CD4-positive, alpha-beta T cell treated with Interferon alpha-2 for 1 hour (primary cell): Measurements from ENCODE around the gene ALS2CL.
A peak's percentile ranks its signal among the peaks of the same experiment; 100 is the strongest.

Experiments used
- DNase-seq, 2 donors: peaks; one replicate each; pipeline ENCODE4 v3.0.0-alpha.2; 2020 to 2022

Gene ALS2CL

DNA sequence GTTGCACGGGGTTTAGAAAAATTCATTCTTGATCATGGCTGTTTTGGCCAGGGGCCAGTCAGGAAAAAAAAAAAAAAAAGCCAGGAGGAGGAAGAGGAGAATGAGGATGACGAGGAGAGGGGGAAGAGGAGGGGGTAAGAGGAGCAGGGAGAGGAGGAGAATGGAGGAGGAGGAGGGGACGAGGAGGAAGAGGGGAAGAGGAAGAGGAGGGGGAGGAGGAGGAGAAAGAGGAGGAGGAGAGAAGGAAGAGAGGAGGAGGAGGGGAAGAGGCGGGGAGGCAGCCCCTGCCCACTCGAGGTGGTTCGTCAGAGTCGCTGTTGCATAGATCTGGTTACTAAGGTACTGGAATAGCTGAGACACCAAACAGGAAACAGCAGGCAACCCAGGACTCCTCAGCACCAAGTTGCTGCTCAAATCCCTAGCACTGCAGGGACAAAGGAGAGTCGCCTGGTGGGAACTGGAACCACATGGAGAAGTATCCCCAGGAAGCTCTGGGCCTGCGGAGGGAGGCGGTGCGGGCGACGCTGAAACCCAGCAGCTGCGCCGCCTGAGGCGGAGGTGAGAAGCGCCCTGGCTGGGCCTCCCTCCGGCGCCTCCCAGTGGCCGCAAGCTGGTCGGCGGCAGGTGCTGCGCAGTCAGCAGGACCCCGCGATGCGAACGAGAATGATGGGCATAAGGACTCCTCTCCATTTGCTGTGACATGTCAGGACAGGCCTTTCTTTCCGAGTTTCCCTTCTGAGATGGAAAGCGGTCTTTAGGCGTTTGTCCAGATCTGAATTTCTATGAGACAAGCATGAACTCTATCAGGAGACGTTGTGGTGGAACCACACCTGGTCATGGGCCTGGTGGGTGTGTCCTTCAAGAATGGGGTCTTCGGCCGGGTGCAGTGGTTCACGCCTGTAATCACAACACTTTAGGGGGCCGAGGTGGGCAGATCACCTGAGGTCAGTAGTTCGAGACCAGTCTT lies 63.6 kb downstream of the ALS2CL start:
- peak; percentile 71 to 79 for DNase-seq

DNA sequence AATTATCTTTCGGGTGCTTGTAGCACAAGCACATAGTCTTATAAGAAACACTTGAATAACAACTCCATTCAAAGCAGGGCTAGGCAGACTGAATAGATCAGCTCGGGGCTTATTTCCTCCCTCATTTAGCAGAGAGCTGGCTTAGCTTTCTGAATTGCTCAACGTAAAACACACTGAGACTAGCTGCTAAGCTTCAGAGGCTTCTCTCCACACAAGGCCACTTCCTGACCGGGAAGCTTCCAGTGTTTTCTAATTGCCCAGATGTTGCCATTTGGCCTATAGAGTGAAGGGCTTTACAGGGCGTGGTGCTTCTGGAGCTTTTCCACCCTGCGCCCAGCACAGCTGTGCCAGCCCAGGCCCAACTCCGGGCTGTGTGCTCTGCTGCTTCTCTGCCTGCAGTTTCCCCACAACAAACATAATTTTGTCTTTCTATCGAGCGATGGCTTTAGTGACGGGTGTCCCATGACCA lies 64.5 kb downstream of the ALS2CL start:
- DNase-seq: no peak

DNA sequence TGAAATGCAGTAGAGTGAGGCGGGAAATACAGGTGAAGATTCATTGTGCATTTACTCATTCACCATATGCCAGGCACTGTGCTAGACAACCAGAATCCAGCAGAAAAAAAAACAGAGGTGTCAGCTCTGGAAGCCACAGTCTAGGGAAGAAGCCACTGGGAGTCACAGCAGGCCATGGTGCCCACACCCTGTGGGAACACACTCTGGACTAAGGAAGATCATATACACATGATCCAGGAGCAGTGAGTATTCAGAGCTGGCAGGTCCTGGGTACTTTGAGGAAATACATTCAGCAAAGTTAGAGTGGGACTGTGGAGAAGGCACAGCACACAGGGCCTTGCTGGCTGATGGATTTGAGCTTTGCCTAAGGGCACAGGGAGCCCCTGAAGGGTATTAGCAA lies 66.4 kb downstream of the ALS2CL start:
- no peak for DNase-seq

DNA sequence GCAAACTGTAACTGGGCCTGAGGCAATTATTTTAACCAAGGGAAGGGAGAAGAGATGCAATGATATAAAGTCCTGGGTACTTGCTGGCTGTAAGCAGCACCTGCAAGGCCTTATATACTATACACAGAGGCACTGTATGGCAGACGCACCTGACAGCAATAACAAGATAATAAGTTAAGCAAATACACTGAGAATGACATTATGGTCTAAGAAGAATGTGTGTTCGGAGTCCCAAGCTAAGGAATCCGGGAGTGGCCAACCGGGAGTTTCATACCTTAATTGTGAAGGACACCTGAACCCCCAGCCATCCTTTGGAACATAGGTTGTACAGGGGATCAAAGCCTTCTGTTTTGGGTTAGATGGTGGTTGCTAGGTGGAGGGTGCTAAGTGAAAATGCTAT lies 67.4 kb downstream of the ALS2CL start:
- no peak for DNase-seq

DNA sequence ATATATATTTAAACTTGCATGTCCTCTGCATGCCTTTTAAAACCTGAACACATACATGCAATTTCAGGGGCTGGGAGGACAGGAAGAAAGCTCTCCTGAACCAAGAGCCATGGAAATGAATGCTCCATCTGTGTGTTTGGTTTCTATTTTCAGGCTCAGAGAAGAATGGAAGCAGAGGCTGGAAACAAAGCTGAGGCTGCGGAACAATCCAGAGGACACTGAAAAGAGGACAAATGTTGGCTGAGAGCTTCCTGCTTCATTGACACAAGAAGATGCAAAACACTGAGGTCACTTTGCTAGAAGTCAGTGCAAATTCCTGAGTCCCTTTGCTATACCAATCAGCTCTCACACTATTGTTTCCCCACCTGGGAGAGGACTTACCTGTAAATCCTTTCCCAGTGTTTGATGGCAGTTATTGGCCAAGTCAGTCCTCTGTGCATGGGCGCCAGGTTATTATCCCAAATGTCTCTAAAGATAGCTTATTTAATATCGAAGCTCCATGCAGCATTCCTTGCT lies 68.4 kb downstream of the ALS2CL start:
- DNase-seq: no peak

DNA sequence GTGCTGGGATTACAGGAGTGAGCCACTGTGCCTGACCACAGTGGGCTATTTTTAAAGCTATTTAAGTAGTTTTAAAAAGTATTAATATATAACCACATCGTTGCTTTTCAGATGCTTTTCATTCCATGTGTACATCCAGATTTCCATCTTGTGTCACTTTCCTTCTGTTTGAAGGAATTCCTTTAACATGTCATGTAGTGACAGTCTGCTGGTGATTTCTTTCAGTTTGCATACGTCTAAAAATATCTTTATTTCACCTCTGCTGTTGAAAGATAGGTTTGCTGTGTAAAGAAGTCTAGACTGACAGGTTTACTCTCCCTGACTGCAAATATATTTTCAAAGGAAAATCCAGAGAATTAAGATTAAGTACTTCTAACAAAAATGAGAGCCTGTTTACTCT lies 68.9 kb downstream of the ALS2CL start:
- no peak for DNase-seq

DNA sequence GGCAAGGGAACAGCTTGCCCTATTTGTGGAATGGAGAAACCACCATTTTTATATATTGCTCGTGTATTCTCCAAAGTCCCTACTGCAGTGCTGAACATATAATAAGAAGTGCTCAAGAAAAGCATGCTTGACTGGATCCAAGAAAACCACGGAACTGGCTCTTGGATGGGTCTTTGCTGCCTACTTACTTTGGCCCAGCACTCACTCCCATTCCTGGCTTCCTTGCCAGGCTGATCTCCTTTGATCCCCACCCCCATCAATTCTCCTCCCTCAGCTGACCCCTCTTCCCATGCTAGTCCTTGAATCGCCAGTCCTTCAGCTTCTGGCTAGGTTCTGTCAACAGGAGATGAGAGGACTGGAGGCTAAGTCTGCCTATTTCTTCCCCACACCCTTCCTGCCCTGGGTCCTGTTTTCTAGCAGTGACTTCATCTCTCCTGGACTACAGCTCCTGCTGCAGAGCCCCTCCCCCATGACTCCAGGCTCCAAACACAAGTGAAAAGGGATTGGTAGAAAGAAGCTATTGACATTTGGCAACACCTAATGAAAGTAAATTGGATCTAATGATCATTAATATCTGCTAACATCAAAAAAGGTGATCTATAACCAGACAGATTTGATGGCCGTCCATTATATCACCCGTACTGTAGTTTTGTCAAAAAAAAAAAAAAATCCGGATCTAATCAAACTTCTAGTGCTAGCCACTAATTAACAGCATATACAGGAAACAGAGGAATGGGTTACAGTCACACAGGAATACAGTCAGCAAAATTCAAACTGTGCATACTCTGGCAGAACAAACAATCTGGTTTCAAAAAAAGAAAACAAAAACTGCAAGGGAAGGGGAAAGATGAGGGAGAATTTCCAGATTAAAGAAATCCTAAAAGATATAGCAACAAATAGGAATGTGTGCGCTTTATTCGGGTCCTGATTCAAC lies 73.4 kb downstream of the ALS2CL start:
- DNase-seq: no peak
